HG03108 (cell line): ENCODE data around the gene NANS.

Experiments
- ATAC-seq: cut with Tn5 transposase; IDR thresholded peaks from one replicate; pipeline ENCODE4 v1.9.1; 2021; ENCODE audit warnings: moderate library complexity; ENCODE audit not compliant: unreplicated experiment

Gene NANS

GRCh38 chr9:98037357-98037756 lies 19.2 kb upstream of the NANS start:
- ATAC-seq = no peak

GRCh38 chr9:98038958-98039357 lies 17.6 kb upstream of the NANS start:
- no peak for ATAC-seq

GRCh38 chr9:98039607-98040017 lies 16.9 kb upstream of the NANS start:
- no peak for ATAC-seq

GRCh38 chr9:98040212-98040611 lies 16.3 kb upstream of the NANS start:
- no peak for ATAC-seq

- ATAC-seq = no peak
Measured at GRCh38 chr9:98043915-98044314, 12.6 kb upstream of the NANS start.

- ATAC-seq = peak; percentile 64
Measured at GRCh38 chr9:98045234-98046179, 11.0 kb upstream of the NANS start.

GRCh38 chr9:98046180-98046543 lies 10.4 kb upstream of the NANS start:
- no peak for ATAC-seq

GRCh38 chr9:98047002-98047401 lies 9.5 kb upstream of the NANS start:
- no peak for ATAC-seq

GRCh38 chr9:98049288-98050072 lies 7.1 kb upstream of the NANS start:
- no peak for ATAC-seq

- no peak for ATAC-seq
Measured at GRCh38 chr9:98050351-98050750, 6.2 kb upstream of the NANS start.

GRCh38 chr9:98054376-98054951 lies 2.1 kb upstream of the NANS start:
- no peak for ATAC-seq

- no peak for ATAC-seq
Measured at GRCh38 chr9:98057138-98057799, 737 bp downstream of the NANS start.

GRCh38 chr9:98062161-98062560 lies 5.6 kb downstream of the NANS start:
- ATAC-seq = no peak

GRCh38 chr9:98064623-98065392 lies 8.3 kb downstream of the NANS start:
- ATAC-seq = no peak

- no peak for ATAC-seq
Measured at GRCh38 chr9:98066235-98066634, 9.7 kb downstream of the NANS start.

GRCh38 chr9:98067184-98067583 lies 10.7 kb downstream of the NANS start:
- ATAC-seq = no peak

- no peak for ATAC-seq
Measured at GRCh38 chr9:98069551-98069950, 13.0 kb downstream of the NANS start.

- ATAC-seq = no peak
Measured at GRCh38 chr9:98070704-98071103, 14.2 kb downstream of the NANS start.

- no peak for ATAC-seq
Measured at GRCh38 chr9:98071737-98072136, 15.2 kb downstream of the NANS start.
